GM13976 (cell line): ENCODE results near the gene CBX7.

Experiments
- DNase-seq: peaks from one replicate; pipeline ENCODE4 v3.0.0; 2012; ENCODE audit warnings: low spot score
- CTCF ChIP-seq: IDR thresholded peaks from 2 replicates; pipeline ENCODE4 v1.5.1; 2012; ENCODE audit warnings: borderline replicate concordance, mild to moderate bottlenecking; ENCODE audit not compliant: insufficient read depth; ENCODE audit errors: extremely low read depth, missing control alignments, control extremely low read depth
- in situ Hi-C: fragments of 300-500 bp; cut with MboI; formaldehyde crosslinking; loops from one replicate; pipeline ENCODE4 v1.12.0; 2022; ENCODE audit warnings: low sequenced_read_pairs, mixed read lengths, inconsistent platforms; ENCODE audit not compliant: unreplicated experiment

Gene CBX7

GRCh38 chr22:39101226-39101625, 51.3 kb downstream of the CBX7 start:
- no peak for DNase-seq
- TF ChIP-seq CTCF, result no peak
- in situ Hi-C loops, result no loop called here

- DNase-seq, result peak; percentile 38
- in situ Hi-C loops, result no loop called here
- no peak for TF ChIP-seq CTCF
Observed at GRCh38 chr22:39098576-39098975, 53.9 kb downstream of the CBX7 start.

- in situ Hi-C loops, result no loop called here
- no peak for TF ChIP-seq CTCF
- peak; percentile 60 for DNase-seq
Observed at GRCh38 chr22:39098026-39098425, 54.5 kb downstream of the CBX7 start.

- no peak for TF ChIP-seq CTCF
- DNase-seq, result peak; percentile 60
- in situ Hi-C loops, result no loop called here
Observed at GRCh38 chr22:39097098-39098020, 55.1 kb downstream of the CBX7 start, which contains the start of gene APOBEC3H. Gene APOBEC3H (plus strand): TSS chr22:39097244. CDS start chr22:39100279, 3,035 bp downstream.

- no peak for DNase-seq
- TF ChIP-seq CTCF, result no peak
- in situ Hi-C loops, result no loop called here
Observed at GRCh38 chr22:39095971-39096370, 56.5 kb downstream of the CBX7 start.

- in situ Hi-C loops, result no loop called here
- peak; percentile 2 for DNase-seq
- no peak for TF ChIP-seq CTCF
Observed at GRCh38 chr22:39094717-39095389, 57.6 kb downstream of the CBX7 start.
